Measurements from ENCODE around the gene MAGEA4.
"Not testable (repeated sequence)": the region's sequence is repeated elsewhere in the genome, so short reads cannot be mapped to it uniquely, and the experiment has no call there.

Gene MAGEA4

GRCh38 chrX:151912780-151913179 lies at the start of gene MAGEA4:
Gene MAGEA4, plus strand, starts transcription at chrX:151912889. Its CDS starts 10,776 bp downstream, at chrX:151923665.
- no peak for DNase-seq (ENCODE audit: low read depth, low spot score)

GRCh38 chrX:151870602-151871001 lies 42.1 kb upstream of the MAGEA4 start:
- no peak for DNase-seq (ENCODE audit: low read depth, low spot score)

- DNase-seq (ENCODE audit: low read depth, low spot score): no peak
These were observed 41.4 kb upstream of the MAGEA4 start for GRCh38 chrX:151871244-151871643.

GRCh38 chrX:151873096-151873495 lies 39.6 kb upstream of the MAGEA4 start:
- no peak for DNase-seq (ENCODE audit: low read depth, low spot score)

- no peak for DNase-seq (ENCODE audit: low read depth, low spot score)
These were observed 37.2 kb upstream of the MAGEA4 start for GRCh38 chrX:151875270-151876026.

- no peak for DNase-seq (ENCODE audit: low read depth, low spot score)
These were observed 34.1 kb upstream of the MAGEA4 start for GRCh38 chrX:151878574-151878973.

- no peak for DNase-seq (ENCODE audit: low read depth, low spot score)
These were observed 32.8 kb upstream of the MAGEA4 start for GRCh38 chrX:151879856-151880255.

- DNase-seq (ENCODE audit: low read depth, low spot score): no peak
These were observed 31.8 kb upstream of the MAGEA4 start for GRCh38 chrX:151880895-151881294.

- no peak for DNase-seq (ENCODE audit: low read depth, low spot score)
These were observed 23.3 kb upstream of the MAGEA4 start for GRCh38 chrX:151889421-151889820.

GRCh38 chrX:151896734-151897474 lies 15.8 kb upstream of the MAGEA4 start:
- no peak for DNase-seq (ENCODE audit: low read depth, low spot score)

GRCh38 chrX:151899622-151900021 lies 13.1 kb upstream of the MAGEA4 start:
- no peak for DNase-seq (ENCODE audit: low read depth, low spot score)

- DNase-seq (ENCODE audit: low read depth, low spot score): no peak
These were observed 10.9 kb upstream of the MAGEA4 start for GRCh38 chrX:151901826-151902225.

GRCh38 chrX:151902813-151903591 lies 9.7 kb upstream of the MAGEA4 start:
- DNase-seq (ENCODE audit: low read depth, low spot score): no peak

GRCh38 chrX:151904989-151905388 lies 7.7 kb upstream of the MAGEA4 start:
- no peak for DNase-seq (ENCODE audit: low read depth, low spot score)

GRCh38 chrX:151912221-151912620 lies 468 bp upstream of the MAGEA4 start:
- DNase-seq (ENCODE audit: low read depth, low spot score): no peak

GRCh38 chrX:151918736-151919135 lies 6.0 kb downstream of the MAGEA4 start:
- not testable (repeated sequence) for DNase-seq (ENCODE audit: low read depth, low spot score)

- DNase-seq (ENCODE audit: low read depth, low spot score): no peak
These were observed 6.9 kb downstream of the MAGEA4 start for GRCh38 chrX:151919610-151920009.

- DNase-seq (ENCODE audit: low read depth, low spot score): no peak
These were observed 7.4 kb downstream of the MAGEA4 start for GRCh38 chrX:151920101-151920500.

GRCh38 chrX:151920530-151920929 lies 7.8 kb downstream of the MAGEA4 start:
- DNase-seq (ENCODE audit: low read depth, low spot score): no peak

- DNase-seq (ENCODE audit: low read depth, low spot score): no peak
These were observed 8.6 kb downstream of the MAGEA4 start for GRCh38 chrX:151921292-151921691.

GRCh38 chrX:151921866-151922265 lies 9.2 kb downstream of the MAGEA4 start:
- DNase-seq (ENCODE audit: low read depth, low spot score): no peak

- DNase-seq (ENCODE audit: low read depth, low spot score): no peak
These were observed 10.0 kb downstream of the MAGEA4 start for GRCh38 chrX:151922692-151923091.

Measured in activated CD4-positive, CD25-positive, alpha-beta regulatory T cell treated with anti-CD3 and anti-CD28 coated beads, Interleukin-2, amount 50 U/mL, for 16 hours (primary cell).